ENCODE data around the gene GPAT3.

The GPAT3 gene

GRCh38 chr4:83644677-83645659, 109.1 kb downstream of the GPAT3 start:
- no peak for DNase-seq (ENCODE audit: low read depth)

GRCh38 chr4:83646538-83647239, 110.8 kb downstream of the GPAT3 start:
- no peak for DNase-seq (ENCODE audit: low read depth)

- DNase-seq (ENCODE audit: low read depth): no peak
Observed at GRCh38 chr4:83651846-83652245, 115.9 kb downstream of the GPAT3 start.

Data from stimulated activated CD8-positive, alpha-beta memory T cell treated with anti-CD3 and anti-CD28 coated beads, Interleukin-15, amount 100 ng/mL, for 24 hours (primary cell).